ENCODE results near the gene FAM221A.
"Not testable (repeated sequence)": the region's sequence is repeated elsewhere in the genome, so short reads cannot be mapped to it uniquely, and the experiment has no call there.

Gene FAM221A

DNA sequence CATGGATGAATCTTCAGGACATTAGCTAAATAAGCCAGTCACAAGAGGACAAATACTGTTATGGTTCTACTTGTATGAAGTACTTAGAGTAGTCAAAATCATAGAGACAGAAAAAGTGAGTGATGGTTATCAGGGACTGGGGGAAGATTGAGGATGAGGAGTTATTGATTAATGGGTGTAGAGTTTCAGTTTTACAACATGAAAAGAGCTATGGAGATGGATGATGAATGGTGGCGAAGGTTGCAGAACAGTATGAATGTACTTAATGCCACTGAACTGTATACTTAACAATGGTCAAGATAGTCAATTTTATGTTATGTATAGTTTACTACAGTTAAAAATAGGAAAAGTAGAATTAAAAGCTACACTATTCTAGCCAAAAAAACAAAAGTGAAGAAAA, 37.8 kb downstream of the FAM221A start:
- Histone ChIP-seq H3K4me3 (ENCODE audit: low read depth in 1 of 2, low read length in 2 of 2) (no peak overlapping the region), H3K9ac (ENCODE audit: low read depth in 1 of 2, low read length in 2 of 2) (no peak overlapping the region), H3K36me3 (ENCODE audit: control insufficient read depth in 1 of 2, insufficient read depth in 2 of 2, low read length in 2 of 2) (no peaks in the 10 kb centered on the region), H3K9me3 (ENCODE audit: control insufficient read depth in 1 of 2, low read length in 2 of 2) (no peaks in the 10 kb centered on the region), H3K4me1 (ENCODE audit: control insufficient read depth in 1 of 2, insufficient read depth in 2 of 2, low read length in 2 of 2) (no peaks in the 10 kb centered on the region), H3K27ac (ENCODE audit: low read depth, low read length) (no peak overlapping the region), H3K27me3 (ENCODE audit: control insufficient read depth in 1 of 2, insufficient read depth in 2 of 2, low read length in 2 of 2) (no peaks in the 10 kb centered on the region)

DNA sequence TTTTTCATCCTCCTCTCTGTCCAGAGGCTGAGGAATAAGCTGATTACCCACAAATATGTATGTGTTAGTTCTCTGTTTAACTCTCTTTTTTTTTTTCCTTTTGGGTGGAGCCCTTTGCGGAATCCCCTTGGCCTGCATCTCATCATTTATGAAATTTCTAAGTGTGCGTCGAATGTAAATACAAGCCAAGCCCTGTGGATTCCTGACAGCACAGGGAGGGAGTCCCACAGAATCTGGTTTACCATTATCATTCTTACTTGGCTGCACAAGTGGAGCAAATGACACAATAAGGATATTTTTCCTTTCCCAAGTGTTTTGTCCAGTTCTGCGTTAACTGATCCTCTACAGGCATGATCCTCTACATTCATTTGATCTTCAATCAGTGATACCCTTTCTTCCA, 41.5 kb downstream of the FAM221A start:
- H3K27ac ChIP-seq (ENCODE audit: low read depth, low read length) = no peak overlapping the region
- no peaks in the 10 kb centered on the region for H3K36me3 ChIP-seq (ENCODE audit: control insufficient read depth in 1 of 2, insufficient read depth in 2 of 2, low read length in 2 of 2)
- H3K4me1 ChIP-seq (ENCODE audit: control insufficient read depth in 1 of 2, insufficient read depth in 2 of 2, low read length in 2 of 2) = no peaks in the 10 kb centered on the region
- H3K9me3 ChIP-seq (ENCODE audit: control insufficient read depth in 1 of 2, low read length in 2 of 2) = no peaks in the 10 kb centered on the region
- no peak overlapping the region for H3K9ac ChIP-seq (ENCODE audit: low read depth in 1 of 2, low read length in 2 of 2)
- H3K4me3 ChIP-seq (ENCODE audit: low read depth in 1 of 2, low read length in 2 of 2) = no peak overlapping the region
- H3K27me3 ChIP-seq (ENCODE audit: control insufficient read depth in 1 of 2, insufficient read depth in 2 of 2, low read length in 2 of 2) = no peaks in the 10 kb centered on the region

DNA sequence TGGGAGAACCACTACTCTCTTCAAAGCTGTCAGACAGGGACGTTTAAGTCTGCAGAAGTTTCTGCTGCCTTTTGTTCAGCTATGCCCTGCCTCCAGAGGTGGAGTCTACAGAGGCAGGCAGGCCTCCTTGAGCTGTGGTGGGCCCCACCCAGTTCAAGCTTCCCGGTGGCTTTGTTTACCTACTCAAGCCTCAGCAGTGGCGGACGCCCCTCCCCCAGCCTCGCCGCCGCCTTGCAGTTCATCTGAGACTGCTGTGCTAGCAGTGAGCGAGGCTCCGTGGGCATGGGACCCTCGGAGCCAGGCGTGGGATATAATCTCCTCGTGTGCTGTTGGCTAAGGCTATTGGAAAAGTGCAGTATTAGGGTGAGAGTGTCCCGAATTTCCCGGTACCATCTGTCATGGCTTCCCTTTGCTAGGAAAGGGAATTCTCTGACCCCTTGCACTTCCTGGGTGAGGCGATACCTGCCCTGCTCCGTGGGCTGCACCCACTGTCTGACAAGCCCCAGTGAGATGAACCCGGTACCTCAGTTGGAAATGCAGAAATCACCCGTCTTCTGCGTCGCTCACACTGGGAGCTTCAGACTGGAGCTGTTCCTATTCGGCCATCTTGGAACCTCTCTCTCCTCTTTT, 42.7 kb downstream of the FAM221A start:
- not testable (repeated sequence) for H3K4me1 ChIP-seq (ENCODE audit: control insufficient read depth in 1 of 2, insufficient read depth in 2 of 2, low read length in 2 of 2); H3K36me3 ChIP-seq (ENCODE audit: control insufficient read depth in 1 of 2, insufficient read depth in 2 of 2, low read length in 2 of 2); H3K27ac ChIP-seq (ENCODE audit: low read depth, low read length); H3K27me3 ChIP-seq (ENCODE audit: control insufficient read depth in 1 of 2, insufficient read depth in 2 of 2, low read length in 2 of 2); H3K9ac ChIP-seq (ENCODE audit: low read depth in 1 of 2, low read length in 2 of 2); H3K9me3 ChIP-seq (ENCODE audit: control insufficient read depth in 1 of 2, low read length in 2 of 2)
- H3K4me3 ChIP-seq (ENCODE audit: low read depth in 1 of 2, low read length in 2 of 2) = peak overlapping the region in 1 of 2 donors; percentile 40

DNA sequence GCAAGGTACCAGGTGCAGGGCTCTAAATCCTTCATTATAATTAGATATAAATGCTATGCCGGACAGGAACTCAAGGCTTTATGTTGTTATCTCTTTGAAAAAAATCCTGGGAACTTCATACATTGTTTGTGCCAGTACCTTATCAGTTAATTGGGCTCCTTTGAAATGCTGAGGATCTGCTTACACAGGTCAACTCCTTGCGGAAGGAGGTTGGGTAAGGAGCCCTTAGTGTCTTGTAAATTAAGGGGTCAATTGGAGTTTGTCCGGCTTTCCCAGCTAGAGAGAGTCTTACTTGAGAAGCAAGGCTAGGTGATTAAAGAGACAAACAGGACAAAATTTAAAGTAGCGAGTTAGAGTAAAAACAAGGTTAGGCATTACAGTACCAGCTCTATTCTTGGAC, 44.1 kb downstream of the FAM221A start:
- not testable (repeated sequence) for H3K36me3 ChIP-seq (ENCODE audit: control insufficient read depth in 1 of 2, insufficient read depth in 2 of 2, low read length in 2 of 2); H3K27me3 ChIP-seq (ENCODE audit: control insufficient read depth in 1 of 2, insufficient read depth in 2 of 2, low read length in 2 of 2); H3K27ac ChIP-seq (ENCODE audit: low read depth, low read length); H3K4me3 ChIP-seq (ENCODE audit: low read depth in 1 of 2, low read length in 2 of 2); H3K9ac ChIP-seq (ENCODE audit: low read depth in 1 of 2, low read length in 2 of 2); H3K9me3 ChIP-seq (ENCODE audit: control insufficient read depth in 1 of 2, low read length in 2 of 2); H3K4me1 ChIP-seq (ENCODE audit: control insufficient read depth in 1 of 2, insufficient read depth in 2 of 2, low read length in 2 of 2)

DNA sequence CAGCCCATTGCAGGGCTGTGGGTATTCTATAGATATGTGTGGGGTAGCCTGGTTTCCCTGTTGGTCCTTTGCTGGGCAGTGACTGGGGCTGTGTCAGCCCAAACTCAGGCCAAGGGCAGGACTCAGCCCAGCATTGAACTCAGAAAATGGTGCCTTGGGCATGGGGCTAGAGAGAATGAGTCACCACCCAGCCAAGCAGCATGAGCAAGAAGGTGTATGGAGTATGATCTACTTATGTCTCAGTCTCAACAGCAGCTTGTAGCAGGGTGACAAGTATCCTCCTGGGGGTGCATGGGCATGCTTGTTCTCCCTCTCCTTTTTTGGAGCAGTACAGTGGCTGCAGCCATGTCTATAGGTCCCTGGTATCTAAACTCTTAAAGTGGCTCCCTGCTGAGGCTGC, 62.1 kb downstream of the FAM221A start:
- peaks cover 8 to 13% of the 10 kb centered on the region in 2 donors for H3K9me3 ChIP-seq (ENCODE audit: control insufficient read depth in 1 of 2, low read length in 2 of 2)
- no peak overlapping the region for H3K4me3 ChIP-seq (ENCODE audit: low read depth in 1 of 2, low read length in 2 of 2)

DNA sequence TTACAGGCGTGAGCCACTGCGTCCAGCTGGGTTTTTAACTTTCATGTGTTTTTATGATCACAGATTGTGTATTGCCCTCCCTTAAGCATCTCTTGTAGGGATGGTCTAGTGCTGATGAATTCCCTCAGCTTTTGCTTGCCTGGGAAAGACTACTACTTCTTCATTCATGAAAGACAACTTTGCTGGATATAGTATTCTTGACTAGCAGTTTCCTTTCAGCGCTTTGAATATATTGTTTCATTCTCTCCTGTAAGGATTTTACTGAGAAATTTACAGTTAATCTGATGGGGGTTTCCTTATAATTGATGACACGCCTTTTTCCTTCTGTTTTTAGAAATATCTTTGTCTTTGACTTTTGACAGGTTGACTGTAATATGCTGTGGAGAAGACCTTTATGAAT, 63.2 kb downstream of the FAM221A start:
- Histone ChIP-seq H3K9ac (ENCODE audit: low read depth in 1 of 2, low read length in 2 of 2) (no peak overlapping the region), H3K4me3 (ENCODE audit: low read depth in 1 of 2, low read length in 2 of 2) (no peak overlapping the region), H3K27ac (ENCODE audit: low read depth, low read length) (no peak overlapping the region), H3K27me3 (ENCODE audit: control insufficient read depth in 1 of 2, insufficient read depth in 2 of 2, low read length in 2 of 2) (no peaks in the 10 kb centered on the region), H3K36me3 (ENCODE audit: control insufficient read depth in 1 of 2, insufficient read depth in 2 of 2, low read length in 2 of 2) (no peaks in the 10 kb centered on the region), H3K9me3 (ENCODE audit: control insufficient read depth in 1 of 2, low read length in 2 of 2) (peaks cover 8 to 13% of the 10 kb centered on the region in 2 donors), H3K4me1 (ENCODE audit: control insufficient read depth in 1 of 2, insufficient read depth in 2 of 2, low read length in 2 of 2) (no peaks in the 10 kb centered on the region)

More for the DNA sequence above, 62.1 kb downstream of the FAM221A start:
- Histone ChIP-seq H3K9ac (ENCODE audit: low read depth in 1 of 2, low read length in 2 of 2) (no peak overlapping the region), H3K27me3 (ENCODE audit: control insufficient read depth in 1 of 2, insufficient read depth in 2 of 2, low read length in 2 of 2) (no peaks in the 10 kb centered on the region), H3K4me1 (ENCODE audit: control insufficient read depth in 1 of 2, insufficient read depth in 2 of 2, low read length in 2 of 2) (no peaks in the 10 kb centered on the region), H3K27ac (ENCODE audit: low read depth, low read length) (no peak overlapping the region), H3K36me3 (ENCODE audit: control insufficient read depth in 1 of 2, insufficient read depth in 2 of 2, low read length in 2 of 2) (no peaks in the 10 kb centered on the region)

DNA sequence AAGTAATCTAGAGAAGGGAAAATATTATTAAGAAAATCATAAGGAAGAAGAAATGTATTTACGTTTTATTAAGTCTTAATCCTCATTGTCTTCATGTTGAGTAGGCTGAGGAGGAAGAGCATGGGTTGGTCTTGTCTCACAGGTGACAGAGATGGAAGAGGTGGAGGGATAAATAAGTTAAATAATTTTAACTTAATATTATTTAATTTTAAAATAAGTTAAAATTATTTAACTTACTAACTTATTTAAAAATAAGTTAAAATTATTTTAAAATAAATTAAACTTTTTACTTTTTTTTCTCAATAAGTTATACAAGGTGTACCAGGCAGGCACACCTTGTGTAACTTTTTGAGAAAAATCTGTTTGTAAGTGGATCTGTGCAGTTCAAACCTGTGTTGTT, 66.6 kb downstream of the FAM221A start:
- Histone ChIP-seq H3K4me1 (ENCODE audit: control insufficient read depth in 1 of 2, insufficient read depth in 2 of 2, low read length in 2 of 2) (no peaks in the 10 kb centered on the region), H3K27ac (ENCODE audit: low read depth, low read length) (no peak overlapping the region), H3K9ac (ENCODE audit: low read depth in 1 of 2, low read length in 2 of 2) (no peak overlapping the region), H3K4me3 (ENCODE audit: low read depth in 1 of 2, low read length in 2 of 2) (no peak overlapping the region), H3K36me3 (ENCODE audit: control insufficient read depth in 1 of 2, insufficient read depth in 2 of 2, low read length in 2 of 2) (no peaks in the 10 kb centered on the region), H3K9me3 (ENCODE audit: control insufficient read depth in 1 of 2, low read length in 2 of 2) (peaks cover 8 to 13% of the 10 kb centered on the region in 2 donors), H3K27me3 (ENCODE audit: control insufficient read depth in 1 of 2, insufficient read depth in 2 of 2, low read length in 2 of 2) (no peaks in the 10 kb centered on the region)

DNA sequence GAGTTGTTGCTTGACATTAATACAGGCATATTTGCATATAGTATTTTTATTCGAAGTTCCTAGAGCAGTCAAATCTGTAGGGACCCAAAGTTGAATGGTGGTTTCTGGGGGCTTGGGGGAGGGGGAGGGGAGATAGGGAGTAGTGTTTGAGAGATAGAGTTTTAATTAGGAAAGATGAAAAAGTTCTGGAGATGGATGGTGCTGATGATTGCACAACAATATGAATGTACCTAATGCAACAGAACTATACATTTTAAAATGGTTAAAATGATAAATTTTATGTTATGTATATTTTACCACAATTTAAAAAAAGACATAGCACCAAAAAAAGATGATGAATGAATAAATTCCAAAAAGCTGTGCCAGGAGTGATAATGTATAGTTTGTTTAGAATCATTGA, 71.9 kb downstream of the FAM221A start:
- Histone ChIP-seq H3K4me3 (ENCODE audit: low read depth in 1 of 2, low read length in 2 of 2) (no peak overlapping the region), H3K27ac (ENCODE audit: low read depth, low read length) (no peak overlapping the region)

More for the DNA sequence above, 71.9 kb downstream of the FAM221A start:
- no peaks in the 10 kb centered on the region for H3K4me1 ChIP-seq (ENCODE audit: control insufficient read depth in 1 of 2, insufficient read depth in 2 of 2, low read length in 2 of 2)
- no peaks in the 10 kb centered on the region for H3K9me3 ChIP-seq (ENCODE audit: control insufficient read depth in 1 of 2, low read length in 2 of 2)
- no peaks in the 10 kb centered on the region for H3K27me3 ChIP-seq (ENCODE audit: control insufficient read depth in 1 of 2, insufficient read depth in 2 of 2, low read length in 2 of 2)
- no peaks in the 10 kb centered on the region for H3K36me3 ChIP-seq (ENCODE audit: control insufficient read depth in 1 of 2, insufficient read depth in 2 of 2, low read length in 2 of 2)
- H3K9ac ChIP-seq (ENCODE audit: low read depth in 1 of 2, low read length in 2 of 2) = no peak overlapping the region
